ENCODE measurements around the gene PRKN. TPM values are rescaled to one million over a fixed set of nuclear protein-coding genes. Genes with fewer than 3 reads are reported as not detected.
A peak's percentile ranks its signal among the peaks of the same experiment; 100 is the strongest.

Gene PRKN
- total RNA-seq, 1 donor from 2014 or later, result 5.7 TPM

- Mint-ChIP-seq H3K4me3 (ENCODE audit: unreplicated experiment) (no peak overlapping the region), H3K4me1 (ENCODE audit: low read depth) (no peaks in the 10 kb centered on the region), H3K27me3 (ENCODE audit: low read depth) (no peaks in the 10 kb centered on the region), H3K27ac (ENCODE audit: unreplicated experiment) (no peak overlapping the region), H3K9me3 (ENCODE audit: low read depth) (no peaks in the 10 kb centered on the region), H3K36me3 (ENCODE audit: low read depth) (no peaks in the 10 kb centered on the region)
- DNase-seq (ENCODE audit: low spot score), result no peak
- no peak for TF ChIP-seq CTCF (IDR thresholded peaks at IDR 0.05)
Observed at GRCh38 chr6:162261598-162261997, 466.0 kb downstream of the PRKN start.

GRCh38 chr6:162260027-162260426 lies 467.5 kb downstream of the PRKN start:
- Mint-ChIP-seq H3K27me3 (ENCODE audit: low read depth) (no peaks in the 10 kb centered on the region), H3K9me3 (ENCODE audit: low read depth) (no peaks in the 10 kb centered on the region), H3K4me1 (ENCODE audit: low read depth) (no peaks in the 10 kb centered on the region)

GRCh38 chr6:162258647-162259046 lies 468.9 kb downstream of the PRKN start:
- no peak overlapping the region for H3K27ac Mint-ChIP-seq (ENCODE audit: unreplicated experiment)

More at GRCh38 chr6:162260027-162260426, 467.5 kb downstream of the PRKN start:
- DNase-seq (ENCODE audit: low spot score), result no peak
- no peak overlapping the region for H3K27ac Mint-ChIP-seq (ENCODE audit: unreplicated experiment)
- H3K4me3 Mint-ChIP-seq (ENCODE audit: unreplicated experiment), result no peak overlapping the region
- H3K36me3 Mint-ChIP-seq (ENCODE audit: low read depth), result no peaks in the 10 kb centered on the region
- TF ChIP-seq CTCF (IDR thresholded peaks at IDR 0.05), result no peak

GRCh38 chr6:162256361-162256760 lies 471.2 kb downstream of the PRKN start:
- Mint-ChIP-seq H3K36me3 (ENCODE audit: low read depth) (no peaks in the 10 kb centered on the region), H3K27ac (ENCODE audit: unreplicated experiment) (no peak overlapping the region), H3K27me3 (ENCODE audit: low read depth) (no peaks in the 10 kb centered on the region), H3K4me3 (ENCODE audit: unreplicated experiment) (no peak overlapping the region), H3K9me3 (ENCODE audit: low read depth) (no peaks in the 10 kb centered on the region), H3K4me1 (ENCODE audit: low read depth) (no peaks in the 10 kb centered on the region)
- no peak for DNase-seq (ENCODE audit: low spot score)
- no peak for TF ChIP-seq CTCF (IDR thresholded peaks at IDR 0.05)

More at GRCh38 chr6:162258647-162259046, 468.9 kb downstream of the PRKN start:
- TF ChIP-seq CTCF (IDR thresholded peaks at IDR 0.05), result no peak
- no peaks in the 10 kb centered on the region for H3K9me3 Mint-ChIP-seq (ENCODE audit: low read depth)
- no peak overlapping the region for H3K4me3 Mint-ChIP-seq (ENCODE audit: unreplicated experiment)
- H3K27me3 Mint-ChIP-seq (ENCODE audit: low read depth), result no peaks in the 10 kb centered on the region
- no peaks in the 10 kb centered on the region for H3K4me1 Mint-ChIP-seq (ENCODE audit: low read depth)
- DNase-seq (ENCODE audit: low spot score), result no peak
- H3K36me3 Mint-ChIP-seq (ENCODE audit: low read depth), result no peaks in the 10 kb centered on the region

- Mint-ChIP-seq H3K36me3 (ENCODE audit: low read depth) (no peaks in the 10 kb centered on the region), H3K27me3 (ENCODE audit: low read depth) (no peaks in the 10 kb centered on the region), H3K27ac (ENCODE audit: unreplicated experiment) (no peak overlapping the region), H3K4me1 (ENCODE audit: low read depth) (no peaks in the 10 kb centered on the region), H3K9me3 (ENCODE audit: low read depth) (peaks cover 4% of the 10 kb centered on the region), H3K4me3 (ENCODE audit: unreplicated experiment) (no peak overlapping the region)
- peak; percentile 38 for TF ChIP-seq CTCF (IDR thresholded peaks at IDR 0.05)
- no peak for DNase-seq (ENCODE audit: low spot score)
Observed at GRCh38 chr6:162251257-162251656, 476.3 kb downstream of the PRKN start.
